HG03139 (cell line): ENCODE measurements around the gene HSF2BP.
"Not testable (repeated sequence)": the region's sequence is repeated elsewhere in the genome, so short reads cannot be mapped to it uniquely, and the experiment has no call there.

Experiments used
- ATAC-seq: cut with Tn5 transposase; IDR thresholded peaks from one replicate; pipeline ENCODE4 v1.9.1; 2021; ENCODE audit not compliant: unreplicated experiment

HSF2BP gene

DNA sequence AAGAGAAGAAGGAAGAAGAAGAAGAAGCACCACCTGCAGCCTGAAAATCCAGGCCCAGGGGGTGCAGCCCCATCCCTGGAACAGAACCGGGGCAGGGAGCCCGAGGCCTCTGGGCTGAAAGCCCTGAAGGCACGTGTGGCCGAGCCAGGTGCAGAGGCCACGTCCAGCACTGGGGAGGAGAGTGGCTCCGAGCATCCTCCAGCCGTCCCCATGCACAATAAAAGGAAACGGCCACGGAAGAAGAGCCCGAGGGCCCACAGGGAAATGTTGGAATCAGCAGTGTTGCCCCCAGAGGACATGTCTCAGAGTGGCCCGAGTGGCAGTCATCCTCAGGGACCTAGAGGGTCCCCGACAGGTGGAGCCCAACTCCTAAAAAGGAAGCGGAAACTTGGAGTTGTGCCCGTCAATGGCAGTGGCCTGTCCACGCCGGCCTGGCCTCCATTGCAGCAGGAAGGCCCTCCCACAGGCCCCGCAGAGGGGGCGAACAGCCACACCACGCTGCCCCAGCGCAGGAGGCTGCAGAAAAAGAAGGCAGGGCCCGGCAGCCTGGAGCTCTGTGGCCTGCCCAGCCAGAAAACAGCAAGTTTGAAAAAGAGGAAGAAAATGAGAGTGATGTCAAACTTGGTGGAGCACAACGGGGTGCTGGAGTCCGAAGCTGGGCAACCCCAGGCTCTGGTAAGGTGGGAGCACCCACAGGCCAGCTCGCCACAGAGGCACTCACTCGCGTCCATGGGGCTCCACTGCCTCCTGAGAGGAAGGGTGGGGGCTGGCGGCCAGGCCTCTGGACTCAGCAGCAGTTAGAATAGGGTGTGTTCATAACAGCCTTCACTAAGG is 28.5 kb upstream of the HSF2BP start:
- no peak for ATAC-seq

DNA sequence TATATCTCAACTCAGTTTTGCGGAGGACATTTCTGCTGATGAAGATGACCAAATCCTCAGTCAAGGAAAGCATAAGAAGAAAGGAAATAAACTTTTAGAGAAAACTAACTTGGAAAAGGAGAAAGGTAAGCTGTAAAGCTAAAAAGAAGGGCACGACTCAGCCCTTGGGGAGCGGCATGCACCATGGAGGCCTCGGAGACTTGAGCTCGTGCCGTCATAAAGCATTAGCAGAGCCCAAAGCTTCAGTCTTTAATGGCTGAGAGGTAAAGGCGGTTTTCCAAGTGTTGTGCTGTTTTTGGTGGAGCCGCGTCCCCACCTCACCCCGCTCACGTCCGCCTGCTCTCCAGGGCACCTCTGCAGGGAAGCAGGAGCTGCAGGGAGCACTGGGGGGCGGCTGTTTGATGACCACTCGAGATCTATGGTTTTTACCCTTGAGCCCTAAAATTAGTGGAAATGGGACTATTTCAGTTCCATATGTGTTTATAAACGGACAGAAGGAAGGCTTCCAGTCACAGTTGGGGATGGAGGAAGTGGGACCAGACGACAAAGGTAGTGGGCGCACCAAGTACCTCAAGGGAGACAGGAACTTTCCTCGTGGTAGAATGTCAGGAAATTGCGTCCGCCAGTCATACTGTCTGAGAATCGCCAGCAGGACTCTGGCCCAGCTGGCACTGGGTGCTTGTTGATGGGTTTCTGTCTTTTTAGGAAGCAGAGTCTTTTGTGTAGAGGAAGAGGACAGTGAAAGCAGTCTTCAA is 27.7 kb upstream of the HSF2BP start:
- no peak for ATAC-seq

DNA sequence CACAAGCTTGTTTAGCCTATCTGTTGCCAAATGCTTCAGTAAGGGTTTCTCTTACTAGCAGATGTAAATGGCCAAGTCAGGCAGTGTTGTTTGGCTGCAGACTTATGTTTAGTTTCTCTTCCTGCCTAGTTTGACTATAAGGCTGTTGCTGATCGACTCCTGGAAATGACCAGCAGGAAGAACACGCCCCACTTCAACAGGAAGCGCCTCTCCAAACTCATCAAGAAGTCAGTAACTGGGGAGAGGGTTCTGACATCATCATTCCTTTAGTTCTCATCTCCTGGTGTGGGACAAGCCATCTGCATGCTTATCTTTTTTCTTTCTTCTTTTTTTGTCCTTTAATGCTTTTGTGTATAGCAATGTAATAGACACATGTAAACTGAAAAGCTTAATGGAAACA is 25.1 kb upstream of the HSF2BP start:
- ATAC-seq, result no peak

DNA sequence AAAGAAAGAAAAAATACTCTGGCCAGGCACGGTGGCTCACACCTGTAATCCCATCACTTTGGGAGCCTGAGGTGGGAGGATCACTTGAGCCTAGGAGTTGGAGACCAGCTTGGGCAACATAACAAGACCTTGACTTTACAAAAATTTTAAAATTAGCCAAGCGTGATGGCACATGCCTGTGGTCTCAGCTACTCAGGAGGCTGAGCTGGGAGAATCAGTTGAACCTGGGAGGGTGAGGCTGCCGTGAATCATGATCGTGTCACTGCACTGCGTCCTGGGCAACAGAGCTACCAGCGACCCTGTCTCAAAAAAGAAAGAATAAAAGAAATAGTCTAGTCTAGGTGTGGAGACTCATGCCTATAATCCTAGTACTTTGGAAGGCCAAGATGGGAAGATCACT is 22.4 kb upstream of the HSF2BP start:
- ATAC-seq, result no peak

DNA sequence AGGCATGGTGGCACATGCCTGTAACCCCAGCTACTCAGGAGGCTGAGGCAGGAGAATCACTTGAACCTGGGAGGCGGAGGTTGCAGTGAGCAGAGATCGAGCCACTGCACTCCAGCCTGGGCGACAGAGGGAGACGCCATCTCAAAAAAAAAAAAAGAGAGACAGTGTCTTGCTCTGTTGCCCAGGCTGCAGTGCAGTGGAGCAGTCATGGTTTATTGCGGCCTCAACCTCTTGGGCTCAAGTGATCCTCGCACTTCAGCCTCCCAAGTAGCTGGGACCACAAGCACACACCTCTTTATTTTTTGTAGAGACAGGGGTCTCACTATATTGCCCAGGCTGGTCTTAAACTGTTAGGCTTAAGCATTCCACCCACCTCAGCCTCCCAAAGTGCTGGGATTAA is 21.1 kb upstream of the HSF2BP start:
- ATAC-seq, result not testable (repeated sequence)

DNA sequence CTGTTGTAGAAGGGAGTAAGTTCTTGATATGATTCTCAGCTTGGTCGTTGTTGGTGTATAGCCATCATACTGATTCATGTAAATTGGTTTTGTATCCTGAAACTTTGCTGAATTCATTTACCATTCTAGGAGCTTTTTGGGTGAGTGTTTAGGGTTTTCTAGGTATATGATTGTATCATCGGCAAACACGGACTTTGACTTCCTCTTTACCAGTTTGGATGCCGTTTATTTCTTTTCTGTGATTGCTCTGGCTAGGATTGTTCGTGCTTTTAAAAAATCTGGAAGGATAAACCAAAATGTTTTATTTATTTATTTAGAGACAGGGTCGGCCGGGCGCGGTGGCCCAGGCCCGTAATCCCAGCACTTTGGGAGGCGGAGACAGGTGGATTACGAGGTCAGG is 20.7 kb upstream of the HSF2BP start:
- ATAC-seq, result no peak

DNA sequence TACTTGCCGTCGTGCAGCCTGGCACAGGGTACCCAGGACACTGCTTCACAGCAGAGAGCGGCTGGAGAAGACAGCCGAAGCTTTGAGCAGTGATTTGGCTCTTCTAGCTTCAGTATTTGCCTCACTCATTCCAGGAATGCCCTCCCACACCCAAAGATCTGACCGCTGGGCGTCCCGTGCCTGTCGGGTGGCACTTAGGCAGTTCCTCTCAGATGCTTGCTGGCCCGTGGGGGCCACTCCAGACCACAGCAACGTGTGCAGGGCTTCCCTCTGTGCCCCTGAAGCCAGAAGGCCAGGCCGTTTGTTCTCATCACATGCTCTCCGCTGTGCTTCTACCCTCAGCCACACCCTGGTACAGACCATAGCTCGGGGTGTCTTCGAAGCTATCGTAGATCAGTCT is 17.1 kb upstream of the HSF2BP start:
- no peak for ATAC-seq

DNA sequence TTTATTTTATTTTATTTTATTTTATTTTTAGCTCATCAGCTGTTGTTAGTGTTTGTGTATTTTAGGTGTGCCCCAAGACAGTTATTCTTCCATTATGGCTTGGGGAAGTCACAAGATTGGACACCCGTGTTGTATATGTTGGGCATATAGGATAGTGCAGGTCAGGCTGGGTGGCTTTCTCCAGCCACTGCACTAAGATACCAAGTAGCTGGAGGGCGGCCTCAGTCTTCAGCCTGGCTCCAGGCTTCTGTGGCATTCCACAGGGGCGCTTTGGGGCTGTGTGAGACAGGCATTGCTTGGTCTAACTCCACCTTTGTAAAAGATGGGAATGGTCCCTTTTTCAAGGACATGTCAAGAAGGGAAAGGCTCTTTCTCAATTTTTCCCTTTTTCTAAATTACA is 16.6 kb upstream of the HSF2BP start:
- ATAC-seq, result no peak

DNA sequence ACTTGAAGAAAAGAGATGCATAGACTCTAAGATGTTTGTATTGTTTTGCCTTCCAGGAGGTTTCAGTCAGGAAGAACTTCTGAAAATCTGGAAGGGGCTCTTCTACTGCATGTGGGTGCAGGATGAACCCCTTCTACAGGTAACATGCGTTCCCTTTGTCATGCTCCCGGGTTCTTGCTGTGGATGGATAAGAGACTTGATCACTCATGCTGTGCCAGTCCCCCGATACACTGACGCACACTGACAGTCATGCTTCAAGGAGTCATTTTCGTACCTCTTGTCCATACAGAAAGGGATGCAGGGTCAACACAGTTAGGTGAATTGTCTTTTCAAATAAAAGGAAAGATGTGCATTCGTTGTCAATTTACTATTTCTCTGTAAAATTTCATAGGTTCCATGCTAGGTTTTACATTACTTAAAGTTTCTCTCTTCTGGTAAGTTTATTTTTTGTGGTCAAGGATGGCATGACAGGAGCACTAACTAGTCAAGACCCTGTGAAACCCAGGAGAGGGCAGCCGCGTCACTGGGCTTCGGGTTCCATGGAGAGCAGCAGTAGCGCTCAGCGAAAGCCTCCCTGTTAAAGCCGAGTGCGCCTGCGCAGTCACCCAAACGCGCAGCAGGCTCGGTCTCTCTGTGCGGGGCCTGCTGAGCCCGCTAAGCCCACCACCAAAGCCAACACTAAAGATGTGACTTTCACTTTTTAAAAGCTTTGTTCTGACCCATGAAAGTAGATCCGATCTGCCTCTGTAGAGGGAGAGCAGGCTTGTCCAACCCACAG is 10.7 kb upstream of the HSF2BP start:
- ATAC-seq, result no peak

DNA sequence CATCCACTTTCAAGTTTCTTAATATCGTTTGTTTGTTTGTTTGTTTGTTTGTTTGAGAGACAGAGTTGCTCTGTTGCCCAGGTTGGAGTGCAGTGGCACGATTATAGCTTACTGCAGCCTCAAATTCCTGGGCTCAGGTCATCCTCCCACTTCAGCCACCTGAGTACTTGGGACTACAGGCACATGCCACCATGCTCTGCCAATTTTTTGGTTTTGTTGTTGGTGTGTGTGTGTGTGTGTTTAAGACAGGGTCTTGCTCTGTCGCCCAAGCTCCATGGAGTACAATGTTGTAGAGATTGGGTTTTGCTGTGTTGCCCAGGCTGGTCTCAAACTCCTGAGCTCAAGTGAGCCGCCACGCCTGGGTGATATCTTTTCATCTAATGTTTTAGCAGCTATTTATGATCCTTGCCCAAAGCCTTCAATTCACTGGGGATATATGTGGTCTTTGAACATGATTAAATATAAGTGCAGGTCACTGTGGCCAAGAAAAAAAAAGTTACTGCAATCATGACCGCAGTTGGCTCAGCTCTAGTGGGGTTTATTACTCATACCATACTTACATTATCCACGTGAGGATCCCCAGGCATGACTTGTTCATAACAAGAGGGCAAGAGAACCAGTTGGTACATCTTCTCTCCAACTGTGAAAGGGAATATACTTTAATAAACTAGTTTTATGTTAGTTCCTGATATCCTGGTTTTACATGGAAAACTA is 8.1 kb upstream of the HSF2BP start:
- no peak for ATAC-seq

DNA sequence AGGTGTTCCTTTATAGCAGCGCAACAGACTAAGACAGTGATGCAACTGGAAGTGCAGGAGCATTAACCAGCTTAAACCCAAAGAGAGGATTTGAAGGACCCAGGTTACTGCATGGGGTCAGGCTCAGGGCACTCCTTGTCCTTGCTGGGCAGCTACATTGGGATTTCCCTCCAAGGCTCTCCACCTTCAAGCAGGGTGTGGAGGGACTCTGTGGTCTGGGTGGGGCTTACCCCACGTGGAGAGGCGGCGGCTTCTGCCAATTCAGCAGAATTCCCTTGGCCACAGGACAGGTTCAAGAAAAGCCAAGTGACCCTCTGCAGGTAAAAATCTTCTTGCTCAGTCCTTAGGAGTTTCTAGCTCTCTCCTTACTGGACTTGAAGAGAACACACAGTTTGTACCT is 6.6 kb upstream of the HSF2BP start:
- no peak for ATAC-seq

DNA sequence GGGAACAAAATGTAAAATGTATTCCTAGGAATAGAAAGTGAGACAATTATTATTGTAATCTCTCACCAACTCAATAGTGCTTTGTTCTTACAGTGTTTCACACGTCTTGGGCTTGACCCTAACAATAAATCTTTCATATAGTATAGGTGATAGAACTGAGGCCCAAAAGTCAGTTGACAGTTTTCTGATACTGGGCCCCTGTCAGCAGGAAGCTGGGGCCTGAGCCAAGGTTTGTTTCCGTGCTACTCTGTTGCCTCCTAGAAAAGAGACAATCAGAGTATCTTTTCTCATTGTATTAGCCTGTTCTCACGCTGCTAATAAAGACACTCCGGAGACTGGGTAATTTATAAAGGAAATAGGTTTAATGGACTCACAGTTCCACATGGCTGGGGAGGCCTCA is 5.1 kb upstream of the HSF2BP start:
- no peak for ATAC-seq

DNA sequence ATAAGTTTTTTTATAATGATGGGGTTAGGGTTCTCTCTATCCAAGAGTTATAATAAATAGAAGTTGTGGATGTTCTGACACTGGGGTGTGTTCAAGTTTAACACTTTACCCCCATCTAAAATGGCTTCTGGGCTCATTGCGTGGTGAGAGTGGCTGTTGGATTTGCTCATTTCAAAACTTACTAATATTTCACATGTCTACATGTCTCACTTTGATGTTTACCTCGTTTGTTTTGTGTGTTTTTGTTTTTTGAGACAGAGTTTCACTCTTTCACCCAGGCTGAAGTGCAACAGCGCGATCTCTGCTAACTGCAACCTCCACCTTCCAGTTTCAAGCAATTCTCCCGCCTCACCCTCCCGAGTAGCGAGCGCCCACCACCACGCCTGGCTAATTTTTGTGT is 3.7 kb upstream of the HSF2BP start:
- ATAC-seq, result no peak

DNA sequence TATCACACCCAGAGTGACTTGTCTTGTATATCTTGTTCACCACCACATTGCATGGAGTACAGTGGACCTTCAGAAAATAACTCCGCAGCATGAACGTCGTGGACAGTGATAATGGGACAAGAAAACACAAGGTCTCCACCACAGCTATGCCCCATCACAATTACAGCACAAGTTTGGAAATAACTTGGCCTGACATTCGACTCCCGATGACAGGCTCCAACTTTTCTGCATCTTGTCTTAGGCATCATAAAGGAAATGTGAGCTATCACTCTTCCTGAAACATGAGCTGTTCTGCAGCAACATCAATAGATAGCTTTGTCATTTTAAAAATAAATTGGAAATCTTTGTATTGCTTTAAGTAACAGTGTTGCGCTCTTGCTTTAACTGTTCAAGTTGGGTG is 3.0 kb upstream of the HSF2BP start:
- no peak for ATAC-seq

DNA sequence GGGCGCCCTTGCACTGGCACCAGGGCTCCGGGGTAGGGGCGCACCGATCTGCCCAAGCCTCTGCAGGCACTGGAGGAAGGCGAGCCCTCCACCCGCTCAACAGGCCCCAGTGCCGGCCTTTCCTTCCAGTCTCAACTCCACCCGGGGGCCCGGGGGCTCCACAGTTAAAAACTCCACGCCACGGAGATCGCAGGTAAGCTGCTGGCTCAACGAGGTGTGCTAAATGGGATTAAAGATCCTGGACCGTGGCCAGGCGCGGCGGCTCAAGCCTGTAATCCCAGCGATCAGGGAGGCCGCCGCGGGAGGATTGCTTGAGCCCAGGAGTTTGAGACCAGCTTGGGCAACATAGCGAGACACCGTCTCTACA is 536 bp downstream of the HSF2BP start:
- no peak for ATAC-seq

DNA sequence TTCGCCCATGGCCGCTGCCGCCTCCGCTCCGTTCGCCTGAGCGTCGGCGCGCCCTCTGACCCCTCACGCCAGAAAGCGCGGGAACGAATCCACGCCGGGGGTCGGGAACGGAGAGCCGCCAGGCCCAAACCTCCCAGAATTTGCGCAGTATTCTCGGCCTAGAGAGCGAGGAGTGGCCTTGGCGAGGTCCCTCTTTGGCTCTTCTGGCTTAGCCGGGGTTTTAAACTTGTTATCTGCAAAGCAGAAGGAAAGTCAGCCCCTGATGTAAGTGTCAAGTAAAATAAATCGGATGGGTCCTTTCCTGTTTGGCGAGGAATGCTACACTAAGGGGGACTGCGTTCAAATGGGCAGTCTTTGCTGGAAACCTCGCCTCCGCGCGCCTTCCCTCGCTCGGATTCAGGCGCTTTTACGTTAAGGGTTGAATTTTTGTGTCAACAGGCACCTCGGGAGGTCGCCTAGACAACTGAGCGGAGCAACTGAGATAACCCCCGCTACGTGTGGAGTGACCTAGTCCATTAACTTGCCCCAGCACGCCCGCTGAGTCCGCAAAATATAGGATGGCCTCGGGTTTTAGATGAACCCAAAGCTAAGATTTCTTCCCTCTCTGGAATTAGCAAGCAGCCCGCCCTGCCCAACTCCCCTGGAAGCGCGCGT is 1.1 kb downstream of the HSF2BP start:
- no peak for ATAC-seq

DNA sequence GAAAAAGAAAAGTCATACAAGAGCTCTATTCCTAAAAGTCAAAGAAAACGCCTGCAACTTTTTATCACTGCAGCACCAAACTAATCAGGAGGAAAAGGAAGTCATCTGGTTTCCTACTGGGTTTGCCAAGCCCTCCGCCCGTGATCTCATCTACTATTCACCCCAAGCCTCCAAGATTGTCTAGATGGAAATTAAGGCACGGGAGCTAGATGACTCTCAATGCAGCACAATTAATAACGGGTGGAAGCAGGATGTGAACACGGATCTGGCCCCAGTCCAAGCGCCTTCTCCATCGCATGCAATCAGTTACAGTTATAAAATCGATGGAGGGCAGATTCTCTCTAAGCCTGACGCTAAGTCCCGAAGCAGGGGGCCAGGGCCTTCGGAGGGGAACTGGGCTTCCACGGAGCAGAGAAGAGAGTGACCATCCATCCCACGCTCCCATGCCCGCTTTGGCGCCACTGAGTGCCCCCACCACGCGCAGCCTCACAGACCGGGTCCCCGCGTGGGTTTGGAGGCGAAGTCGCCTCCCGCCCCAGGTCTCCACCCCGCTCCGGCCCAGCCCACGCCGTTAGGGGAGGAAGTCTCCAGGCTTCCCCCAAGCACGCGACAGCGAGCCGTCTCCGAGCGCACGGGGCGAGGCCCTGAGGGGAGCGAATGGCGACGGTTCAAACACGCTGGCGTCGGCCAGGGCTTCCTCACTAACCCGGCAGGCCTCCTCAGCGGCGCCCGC is 1.8 kb downstream of the HSF2BP start:
- no peak for ATAC-seq

DNA sequence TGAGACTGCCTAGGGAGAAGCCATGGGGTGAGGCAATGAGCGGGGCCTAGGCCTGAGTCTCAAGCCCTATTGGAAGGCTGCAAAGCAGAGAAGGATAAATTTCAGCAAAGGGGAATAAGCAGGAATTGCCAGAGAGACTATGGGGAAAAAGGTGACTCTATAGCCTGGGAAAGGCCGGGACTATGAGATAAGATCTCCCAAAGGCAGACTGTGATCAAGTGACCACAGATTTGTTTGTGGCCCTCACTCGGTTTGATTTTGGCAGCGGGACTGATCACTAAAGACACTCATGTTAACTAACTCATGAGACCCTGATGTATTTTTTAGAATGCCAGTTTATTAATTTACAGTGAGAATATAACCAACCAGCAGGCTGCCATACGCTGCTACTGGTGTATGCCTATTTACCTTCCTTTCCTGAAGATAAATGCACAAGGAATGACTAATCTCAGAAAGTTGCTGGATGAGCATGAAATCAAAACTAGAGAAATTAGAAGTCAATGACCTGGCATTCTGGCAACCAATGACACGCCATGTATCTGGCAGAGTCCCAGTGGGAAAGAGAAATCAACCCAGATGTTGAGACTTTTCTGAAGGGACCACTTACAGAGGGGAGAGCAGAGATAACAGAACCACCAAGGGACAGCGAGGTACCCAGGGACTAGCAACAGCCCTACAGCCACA is 4.3 kb downstream of the HSF2BP start:
- no peak for ATAC-seq

DNA sequence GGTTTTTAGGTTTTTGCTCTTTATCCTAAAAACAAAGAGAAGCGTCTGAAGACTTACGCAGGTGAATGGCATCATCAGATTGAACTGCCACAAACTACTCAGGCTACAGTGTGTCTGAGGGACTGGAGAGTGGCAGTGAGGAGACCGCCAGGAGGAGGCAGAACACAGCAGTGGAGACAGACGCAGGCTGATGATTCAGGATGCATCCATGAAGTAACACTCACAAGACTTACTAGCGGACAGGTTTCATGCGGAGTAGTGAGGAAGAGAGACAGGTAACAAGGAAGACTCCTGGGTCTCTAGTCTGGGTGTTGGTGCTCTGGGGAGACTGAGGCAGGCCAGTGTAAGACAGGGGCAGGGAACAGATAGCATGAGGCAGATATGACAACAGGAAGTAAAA is 5.7 kb downstream of the HSF2BP start:
- ATAC-seq, result no peak
